HG03520 (cell line): ENCODE data around the gene RSPH6A.
"Not testable (repeated sequence)": the region's sequence is repeated elsewhere in the genome, so short reads cannot be mapped to it uniquely, and the experiment has no call there.

ENCODE experiments used
- ATAC-seq: cut with Tn5 transposase; IDR thresholded peaks from one replicate; pipeline ENCODE4 v1.9.1; 2021; ENCODE audit warnings: mild to moderate bottlenecking, moderate library complexity; ENCODE audit not compliant: unreplicated experiment

Gene RSPH6A

GRCh38 chr19:45804140-45804958, 10.8 kb downstream of the RSPH6A start:
- no peak for ATAC-seq

- ATAC-seq: no peak
These were observed 13.4 kb downstream of the RSPH6A start for GRCh38 chr19:45801603-45802175.

- no peak for ATAC-seq
These were observed 15.0 kb downstream of the RSPH6A start for GRCh38 chr19:45800070-45800553.

GRCh38 chr19:45799541-45799940, 15.6 kb downstream of the RSPH6A start:
- ATAC-seq: not testable (repeated sequence)

GRCh38 chr19:45798995-45799517, 16.1 kb downstream of the RSPH6A start:
- no peak for ATAC-seq

GRCh38 chr19:45794627-45795026, 20.5 kb downstream of the RSPH6A start:
- no peak for ATAC-seq

- no peak for ATAC-seq
These were observed 21.2 kb downstream of the RSPH6A start for GRCh38 chr19:45793876-45794275.

- ATAC-seq: no peak
These were observed 21.9 kb downstream of the RSPH6A start for GRCh38 chr19:45793178-45793564.

GRCh38 chr19:45792470-45793177, 22.5 kb downstream of the RSPH6A start, which contains the start of gene DMWD:
DMWD (minus strand) TSS chr19:45792845; CDS start chr19:45792756, 89 bp downstream.
- peak; percentile 91 for ATAC-seq

- no peak for ATAC-seq
These were observed 23.2 kb downstream of the RSPH6A start for GRCh38 chr19:45791744-45792469.

GRCh38 chr19:45790942-45791341, 24.2 kb downstream of the RSPH6A start:
- ATAC-seq: no peak

- ATAC-seq: no peak
These were observed 25.9 kb downstream of the RSPH6A start for GRCh38 chr19:45789035-45789786.

GRCh38 chr19:45786533-45786894, 28.6 kb downstream of the RSPH6A start:
- no peak for ATAC-seq

GRCh38 chr19:45785781-45786532, 29.2 kb downstream of the RSPH6A start:
- no peak for ATAC-seq

GRCh38 chr19:45785097-45785496, 30.0 kb downstream of the RSPH6A start:
- no peak for ATAC-seq

- ATAC-seq: no peak
These were observed 31.0 kb downstream of the RSPH6A start for GRCh38 chr19:45784096-45784495.

GRCh38 chr19:45782820-45783785, 32.0 kb downstream of the RSPH6A start:
- no peak for ATAC-seq

GRCh38 chr19:45782162-45782691, 32.9 kb downstream of the RSPH6A start, which contains the start of gene DMPK:
DMPK (minus strand) TSS chr19:45782490; CDS start chr19:45782352, 138 bp downstream.
- ATAC-seq: no peak
